PC-3 (cell line): ENCODE results near the gene DIS3L.

Experiments
- CTCF ChIP-seq: fragments of 300-600 bp; sonication (generic); conservative IDR thresholded peaks from 2 replicates; pipeline ENCODE4 v1.5.1; 2017; ENCODE audit warnings: antibody characterized with exemption, low read depth, mild to moderate bottlenecking, low read length
- EZH2phosphoT487 ChIP-seq: fragments of 300-600 bp; sonication (generic); IDR thresholded peaks from 2 replicates; pipeline ENCODE4 v1.6.1; 2018; ENCODE audit warnings: mild to moderate bottlenecking, antibody characterized with exemption, low read length, borderline replicate concordance

GRCh38 chr15:66327736-66328135 is 34.4 kb downstream of the DIS3L start:
- TF ChIP-seq CTCF: no peak
- TF ChIP-seq EZH2phosphoT487: no peak
